Adrenal gland (tissue), 5 donors: ENCODE measurements around the gene SETD3.

ENCODE experiments used
- CTCF ChIP-seq, 6 experiments: fragments of 450-650 bp in 4 of 6; fragments of 200-600 bp in 2 of 6; sonication (generic) in 1 of 6; IDR thresholded peaks; 1 replicate in 5 of 6; 2 replicates in 1 of 6; pipeline versions ENCODE4 v1.5.1 to v1.8.0; 2016 to 2021; ENCODE audit warnings: antibody characterized with exemption in 6 of 6, mild to moderate bottlenecking in 2 of 6, moderate library complexity in 1 of 6
- POLR2A ChIP-seq, 2 donors: fragments of 450-650 bp; IDR thresholded peaks; one replicate each; pipeline ENCODE4 v1.6.1; 2017; ENCODE audit warnings: antibody characterized with exemption in 2 of 2, mild to moderate bottlenecking in 2 of 2, moderate library complexity in 1 of 2
- donor health status: DM: no; HTN: no; CAD: no.

DNA sequence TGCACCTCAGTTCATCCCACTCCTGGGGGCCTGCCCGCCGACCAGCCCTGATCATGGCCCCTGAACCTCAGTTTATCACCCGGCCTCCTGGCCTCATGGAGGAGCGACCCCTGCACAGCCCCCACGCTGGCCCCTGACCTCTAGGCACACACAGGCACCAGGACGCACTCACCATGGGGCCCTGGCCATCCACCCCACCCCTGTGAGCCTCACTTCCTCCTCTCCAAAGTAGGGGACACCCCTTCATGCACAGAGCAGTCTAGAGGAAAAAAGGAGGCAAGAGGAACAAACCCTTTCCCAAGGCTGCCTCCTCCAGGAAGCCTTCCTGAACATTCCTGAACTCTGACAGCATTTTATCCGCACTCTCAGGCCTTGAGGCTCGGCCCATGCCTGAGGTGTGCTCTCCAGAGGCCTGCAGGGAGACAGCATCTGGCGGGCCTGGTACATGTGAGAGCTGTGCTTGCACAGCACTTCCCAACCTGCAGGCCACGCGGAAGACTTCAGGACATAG is 40.0 kb upstream of the SETD3 start:
- no peak for TF ChIP-seq CTCF (IDR thresholded peaks at IDR 0.05)
- TF ChIP-seq POLR2A (IDR thresholded peaks at IDR 0.05) = no peak
